Left ventricle myocardium superior (tissue), 1 donor: ENCODE data around the gene PPTC7. TPM values are rescaled to one million over a fixed set of nuclear protein-coding genes. Genes with fewer than 3 reads are reported as not detected.
"Not testable (repeated sequence)": the region's sequence is repeated elsewhere in the genome, so short reads cannot be mapped to it uniquely, and the experiment has no call there.

Source experiments
- ATAC-seq: fragments of 200-7000 bp; cut with Tn5 transposase; one replicate; pipeline ENCODE4 v1.9.1; 2020; ENCODE audit warnings: mild to moderate bottlenecking, moderate library complexity
- DNase-seq: peaks from one replicate; pipeline ENCODE4 v3.0.0-alpha.2; 2020
- intact Hi-C: fragments of 100-400 bp; cut with micrococcal nuclease; formaldehyde crosslinking; loops from one replicate; pipeline ENCODE4 v1.11.0; 2022
- total RNA-seq: library from RNA; stranded (reverse); fragmentation: NEBNext Ultra II Directional; extraction: Animal tissue kit (Norgen Biotek cat#: 25700); gene quantifications from one replicate; pipeline ENCODE4 v1.2.1, GENCODE V29; 2021
- donor health status: DM: no; HTN: yes; CAD: no; lungs with severe emphysema.

The PPTC7 gene
- total RNA-seq, 1 donor from 2014 or later = 124 TPM

- intact Hi-C loops, DNase-seq, ATAC-seq: not testable (repeated sequence)
These were observed 37.9 kb downstream of the PPTC7 start for GRCh38 chr12:110545259-110545658.

- ATAC-seq (no peak), DNase-seq (no peak)
- intact Hi-C loops = no loop called here
These were observed 39.2 kb downstream of the PPTC7 start for GRCh38 chr12:110543965-110544364.

- ATAC-seq (peak; percentile 86), DNase-seq (peak; percentile 89)
- intact Hi-C loops = no loop called here
These were observed 39.7 kb downstream of the PPTC7 start for GRCh38 chr12:110543252-110543959.

GRCh38 chr12:110540048-110540447 is 43.1 kb downstream of the PPTC7 start:
- ATAC-seq (no peak), DNase-seq (no peak)
- intact Hi-C loops = no loop called here

GRCh38 chr12:110538869-110539622 is 44.1 kb downstream of the PPTC7 start:
- intact Hi-C loops = no loop called here
- no peak for ATAC-seq
- DNase-seq = no peak

GRCh38 chr12:110537605-110538409 is 45.3 kb downstream of the PPTC7 start:
- intact Hi-C loops = no loop called here
- peak; percentile 83 for DNase-seq
- ATAC-seq = peak; percentile 89

- ATAC-seq (peak; percentile 1), DNase-seq (no peak)
- intact Hi-C loops = no loop called here
These were observed 46.1 kb downstream of the PPTC7 start for GRCh38 chr12:110536834-110537604.

GRCh38 chr12:110534811-110535210 is 48.3 kb downstream of the PPTC7 start:
- no peak for ATAC-seq
- intact Hi-C loops = no loop called here
- no peak for DNase-seq

- no peak for ATAC-seq
- intact Hi-C loops = no loop called here
- no peak for DNase-seq
These were observed 49.5 kb downstream of the PPTC7 start for GRCh38 chr12:110533607-110534006.

- intact Hi-C loops = no loop called here
- no peak for ATAC-seq
- DNase-seq = no peak
These were observed 50.5 kb downstream of the PPTC7 start for GRCh38 chr12:110532644-110533043.

GRCh38 chr12:110531741-110532333 is 51.3 kb downstream of the PPTC7 start:
- ATAC-seq (no peak), DNase-seq (no peak)
- intact Hi-C loops = no loop called here

GRCh38 chr12:110530511-110530910 is 52.6 kb downstream of the PPTC7 start:
- ATAC-seq (no peak), DNase-seq (no peak)
- intact Hi-C loops = no loop called here

GRCh38 chr12:110528277-110528839 is 54.8 kb downstream of the PPTC7 start:
- intact Hi-C loops = no loop called here
- no peak for ATAC-seq
- DNase-seq = no peak

- intact Hi-C loops, ATAC-seq, DNase-seq: not testable (repeated sequence)
These were observed 62.0 kb downstream of the PPTC7 start for GRCh38 chr12:110520876-110521712.

GRCh38 chr12:110518014-110518413 is 65.1 kb downstream of the PPTC7 start:
- intact Hi-C loops, ATAC-seq: not testable (repeated sequence)

GRCh38 chr12:110516995-110517394 is 66.1 kb downstream of the PPTC7 start:
- intact Hi-C loops = no loop called here
- no peak for DNase-seq
- ATAC-seq = no peak

More at GRCh38 chr12:110518014-110518413, 65.1 kb downstream of the PPTC7 start:
- DNase-seq = not testable (repeated sequence)

GRCh38 chr12:110514363-110514762 is 68.8 kb downstream of the PPTC7 start:
- ATAC-seq (no peak), DNase-seq (no peak)
- intact Hi-C loops = loop anchor here (5.0 kb wide), 1 partner anchor 88 kb away; no protein-coding TSS in a partner anchor
